ENCODE data around the gene GLMP. TPM values are rescaled to one million over a fixed set of nuclear protein-coding genes. Genes with fewer than 3 reads are reported as not detected.
A peak's percentile ranks its signal among the peaks of the same experiment; 100 is the strongest.

GLMP gene
- total RNA-seq, 4 donors from 2014 or later: 35.5 to 78.1 (median 42.8) TPM

DNA sequence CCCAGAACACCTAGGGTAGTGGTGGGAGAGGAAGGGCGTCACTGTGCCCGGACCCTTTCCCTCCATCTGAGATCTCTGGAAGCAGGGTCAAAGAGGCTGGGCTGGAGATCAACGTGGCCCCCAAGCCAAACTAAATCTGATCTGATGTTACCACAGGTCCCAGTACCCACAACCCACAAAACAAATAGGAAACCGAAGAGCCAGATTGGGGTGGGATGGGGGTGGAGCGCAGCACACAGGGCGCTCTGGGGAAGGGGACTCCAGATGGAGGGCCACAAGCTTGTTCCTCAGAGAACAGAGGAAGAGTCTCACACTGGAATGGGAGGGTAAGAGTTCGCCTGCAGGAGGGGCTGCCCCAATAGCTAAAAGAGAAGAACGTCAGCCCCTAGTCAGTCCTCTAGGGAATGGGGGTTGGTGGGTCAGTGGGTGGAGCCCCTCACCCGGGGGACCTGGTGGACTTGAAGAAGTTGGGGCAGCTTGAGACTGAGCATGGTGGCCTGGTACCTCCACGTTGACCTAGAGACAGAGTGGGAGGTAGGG is 49.2 kb downstream of the GLMP start:
- TF ChIP-seq POLR2AphosphoS5 (IDR thresholded peaks at IDR 0.05) (no peak), POLR2A (IDR thresholded peaks at IDR 0.05) (no peak), EP300 (IDR thresholded peaks at IDR 0.05) (no peak)
- TF ChIP-seq, protein P1, sequence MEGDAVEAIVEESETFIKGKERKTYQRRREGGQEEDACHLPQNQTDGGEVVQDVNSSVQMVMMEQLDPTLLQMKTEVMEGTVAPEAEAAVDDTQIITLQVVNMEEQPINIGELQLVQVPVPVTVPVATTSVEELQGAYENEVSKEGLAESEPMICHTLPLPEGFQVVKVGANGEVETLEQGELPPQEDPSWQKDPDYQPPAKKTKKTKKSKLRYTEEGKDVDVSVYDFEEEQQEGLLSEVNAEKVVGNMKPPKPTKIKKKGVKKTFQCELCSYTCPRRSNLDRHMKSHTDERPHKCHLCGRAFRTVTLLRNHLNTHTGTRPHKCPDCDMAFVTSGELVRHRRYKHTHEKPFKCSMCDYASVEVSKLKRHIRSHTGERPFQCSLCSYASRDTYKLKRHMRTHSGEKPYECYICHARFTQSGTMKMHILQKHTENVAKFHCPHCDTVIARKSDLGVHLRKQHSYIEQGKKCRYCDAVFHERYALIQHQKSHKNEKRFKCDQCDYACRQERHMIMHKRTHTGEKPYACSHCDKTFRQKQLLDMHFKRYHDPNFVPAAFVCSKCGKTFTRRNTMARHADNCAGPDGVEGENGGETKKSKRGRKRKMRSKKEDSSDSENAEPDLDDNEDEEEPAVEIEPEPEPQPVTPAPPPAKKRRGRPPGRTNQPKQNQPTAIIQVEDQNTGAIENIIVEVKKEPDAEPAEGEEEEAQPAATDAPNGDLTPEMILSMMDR (IDR thresholded peaks at IDR 0.05): no peak
- Histone ChIP-seq H3K4me3 (peak overlapping the region; percentile 38), H3K9me3 (no peaks in the 10 kb centered on the region), H3K4me1 (peaks cover 81% of the 10 kb centered on the region), H3K27ac (peak overlapping the region; percentile 41), H3K27me3 (peaks cover 6% of the 10 kb centered on the region), H3K36me3 (peaks cover 24% of the 10 kb centered on the region)
- WGBS: 73% methylated on average over 9 of the region's 10 CpGs
- no peak for DNase-seq (ENCODE audit: low spot score in 2 of 2)

GRCh38 chr1:156245451-156246232 is 49.8 kb downstream of the GLMP start:
- Histone ChIP-seq H3K9me3 (no peaks in the 10 kb centered on the region), H3K27ac (no peak overlapping the region), H3K4me1 (peaks cover 75% of the 10 kb centered on the region), H3K36me3 (peaks cover 17% of the 10 kb centered on the region), H3K27me3 (peaks cover 6% of the 10 kb centered on the region), H3K4me3 (peak overlapping the region; percentile 38)
- TF ChIP-seq POLR2A (IDR thresholded peaks at IDR 0.05) (no peak), POLR2AphosphoS5 (IDR thresholded peaks at IDR 0.05) (no peak), EP300 (IDR thresholded peaks at IDR 0.05) (no peak)
- TF ChIP-seq, protein P1 (IDR thresholded peaks at IDR 0.05): no peak
- 33% methylated on average over 14 of the region's 69 CpGs for WGBS
- DNase-seq (ENCODE audit: low spot score in 2 of 2): peak in 1 of 2 donors; percentile 68

GRCh38 chr1:156244712-156245111 is 50.8 kb downstream of the GLMP start:
- DNase-seq (ENCODE audit: low spot score in 2 of 2): no peak
- WGBS: 72% methylated on average over 7 of the region's 17 CpGs
- Histone ChIP-seq H3K27me3 (peaks cover 6% of the 10 kb centered on the region), H3K9me3 (no peaks in the 10 kb centered on the region), H3K36me3 (peaks cover 16% of the 10 kb centered on the region), H3K27ac (no peak overlapping the region), H3K4me3 (no peak overlapping the region), H3K4me1 (peaks cover 65% of the 10 kb centered on the region)
- TF ChIP-seq POLR2AphosphoS5 (IDR thresholded peaks at IDR 0.05): no peak
- TF ChIP-seq EP300 (IDR thresholded peaks at IDR 0.05): no peak
- TF ChIP-seq, protein P1 (IDR thresholded peaks at IDR 0.05): no peak
- no peak for TF ChIP-seq POLR2A (IDR thresholded peaks at IDR 0.05)

DNA sequence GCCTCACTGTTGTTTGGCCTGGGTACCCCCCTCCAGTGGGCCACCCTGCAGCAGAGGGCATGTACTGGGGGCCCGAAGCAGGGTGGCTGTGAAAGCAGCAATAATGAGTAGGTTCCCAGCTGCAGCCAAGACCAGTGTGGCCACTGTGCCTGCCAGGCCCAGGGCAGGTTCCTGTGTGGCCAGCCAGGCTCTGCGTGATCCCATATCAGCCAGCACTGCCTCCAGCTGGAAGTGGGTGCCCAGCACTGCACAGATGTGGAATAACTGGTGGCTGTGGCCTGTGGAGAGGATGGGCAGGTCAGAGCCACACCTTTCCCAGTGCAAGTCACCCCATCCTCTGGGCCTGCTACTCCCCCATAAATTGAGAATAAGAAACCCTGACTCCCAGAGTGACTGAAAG is 51.4 kb downstream of the GLMP start:
- H3K4me1 ChIP-seq: peaks cover 60% of the 10 kb centered on the region
- TF ChIP-seq EP300 (IDR thresholded peaks at IDR 0.05): no peak
- TF ChIP-seq, protein P1 (IDR thresholded peaks at IDR 0.05): no peak
- TF ChIP-seq POLR2A (IDR thresholded peaks at IDR 0.05): no peak
- TF ChIP-seq POLR2AphosphoS5 (IDR thresholded peaks at IDR 0.05): no peak
- peaks cover 16% of the 10 kb centered on the region for H3K36me3 ChIP-seq
- no peak overlapping the region for H3K27ac ChIP-seq
- H3K27me3 ChIP-seq: peaks cover 6% of the 10 kb centered on the region
- no peak overlapping the region for H3K4me3 ChIP-seq
- DNase-seq (ENCODE audit: low spot score in 2 of 2): no peak
- 91% methylated on average over 1 of the region's 2 CpGs for WGBS
- no peaks in the 10 kb centered on the region for H3K9me3 ChIP-seq

GRCh38 chr1:156242738-156243137 is 52.7 kb downstream of the GLMP start:
- Histone ChIP-seq H3K4me3 (no peak overlapping the region), H3K27ac (no peak overlapping the region), H3K9me3 (no peaks in the 10 kb centered on the region), H3K27me3 (peaks cover 6% of the 10 kb centered on the region), H3K36me3 (peaks cover 27% of the 10 kb centered on the region), H3K4me1 (peaks cover 48% of the 10 kb centered on the region)
- DNase-seq (ENCODE audit: low spot score in 2 of 2): no peak
- TF ChIP-seq POLR2A (IDR thresholded peaks at IDR 0.05) (no peak), POLR2AphosphoS5 (IDR thresholded peaks at IDR 0.05) (no peak), EP300 (IDR thresholded peaks at IDR 0.05) (no peak)
- TF ChIP-seq, protein P1 (IDR thresholded peaks at IDR 0.05): no peak
- 72% methylated on average over 4 of the region's 10 CpGs for WGBS
